ENCODE data around the gene MFN2.

MFN2 gene

GRCh38 chr1:11960276-11960675 lies 20.0 kb upstream of the MFN2 start:
- DNase-seq (ENCODE audit: low spot score), result no peak

GRCh38 chr1:11960715-11961114 lies 19.5 kb upstream of the MFN2 start:
- DNase-seq (ENCODE audit: low spot score), result peak; percentile 32

GRCh38 chr1:11961230-11961629 lies 19.0 kb upstream of the MFN2 start:
- DNase-seq (ENCODE audit: low spot score), result no peak

DNA sequence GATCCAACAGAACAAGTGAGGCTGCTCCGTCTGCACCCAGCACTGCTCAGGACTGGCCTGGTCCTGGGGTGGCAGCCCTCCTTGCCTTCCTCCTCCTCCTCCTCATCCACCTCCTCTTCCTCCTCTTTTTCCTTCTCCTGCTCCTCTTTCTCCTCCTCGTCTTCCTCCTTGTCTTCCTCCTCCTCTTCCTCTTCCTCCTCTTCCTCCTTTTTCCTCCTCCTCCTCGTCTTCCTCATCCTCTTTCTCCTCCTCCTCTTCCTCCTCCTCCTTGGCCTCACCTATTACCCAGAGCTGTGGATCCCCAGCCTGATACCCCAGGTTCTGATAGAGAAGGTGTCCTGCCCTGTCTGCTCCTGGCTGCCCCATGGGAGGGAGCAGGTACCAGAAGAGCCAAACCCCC lies 16.6 kb upstream of the MFN2 start:
- no peak for DNase-seq (ENCODE audit: low spot score)

DNA sequence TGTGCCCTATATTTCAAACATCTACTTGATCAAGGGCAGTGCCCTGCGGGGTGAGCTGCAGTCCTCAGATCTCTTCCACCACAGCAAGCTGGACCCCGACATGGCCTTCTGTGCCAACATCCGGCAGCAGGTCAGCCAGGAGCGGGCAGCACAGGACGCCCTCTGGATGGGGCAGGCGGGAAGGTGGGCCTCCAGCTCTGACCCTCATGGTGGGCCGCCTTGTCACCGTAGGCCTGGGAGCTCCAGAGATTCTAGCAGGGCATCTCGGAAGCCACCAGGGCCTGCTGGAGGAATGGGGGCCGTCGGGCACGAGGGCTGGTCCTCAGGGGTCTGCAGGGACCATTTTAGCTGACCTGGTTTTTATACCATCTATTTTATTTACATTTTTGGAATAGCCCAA lies 15.6 kb upstream of the MFN2 start:
- DNase-seq (ENCODE audit: low spot score), result no peak

GRCh38 chr1:11967028-11967547 lies 13.2 kb upstream of the MFN2 start:
- DNase-seq (ENCODE audit: low spot score), result peak; percentile 69

- no peak for DNase-seq (ENCODE audit: low spot score)
Measured at GRCh38 chr1:11970441-11971185, 9.6 kb upstream of the MFN2 start.

GRCh38 chr1:11977625-11978024 lies 2.6 kb upstream of the MFN2 start:
- DNase-seq (ENCODE audit: low spot score), result no peak

- DNase-seq (ENCODE audit: low spot score), result no peak
Measured at GRCh38 chr1:11978301-11978700, 1.9 kb upstream of the MFN2 start.

- no peak for DNase-seq (ENCODE audit: low spot score)
Measured at GRCh38 chr1:11979028-11979850, 1.0 kb upstream of the MFN2 start.

GRCh38 chr1:11980676-11980972 lies 380 bp downstream of the MFN2 start:
- no peak for DNase-seq (ENCODE audit: low spot score)

DNA sequence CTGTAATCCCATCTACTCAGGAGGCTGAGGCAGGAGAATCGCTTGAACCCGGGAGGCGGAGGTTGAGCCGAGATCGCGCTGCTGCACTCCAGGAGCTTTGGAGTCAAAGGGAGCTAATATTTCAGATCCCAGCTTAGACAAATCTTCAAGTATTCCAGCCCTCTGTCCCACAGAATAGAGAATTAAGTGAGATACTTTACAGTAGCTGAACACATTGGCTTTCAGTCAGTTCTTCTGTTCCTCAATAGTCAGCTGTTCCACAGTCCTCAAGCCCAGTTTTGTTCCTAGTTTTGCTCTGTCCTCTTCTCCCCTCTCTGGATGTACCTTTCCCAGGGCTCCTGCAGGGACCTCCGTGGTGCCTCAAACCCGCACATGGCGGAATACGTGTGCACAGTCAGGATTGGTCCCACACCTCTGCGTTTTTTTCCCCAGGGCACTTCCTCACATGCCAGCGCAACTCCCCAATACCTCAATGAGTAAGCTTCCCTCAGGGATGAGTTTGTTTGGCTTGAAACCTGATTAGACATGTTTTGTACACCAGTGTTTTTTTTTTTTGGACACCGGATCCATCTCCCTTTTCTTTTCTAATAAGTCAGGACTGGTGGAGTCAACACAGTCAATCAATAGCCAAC lies 1.2 kb downstream of the MFN2 start:
- DNase-seq (ENCODE audit: low spot score), result no peak

GRCh38 chr1:11982010-11982392 lies 1.8 kb downstream of the MFN2 start:
- peak; percentile 78 for DNase-seq (ENCODE audit: low spot score)

DNA sequence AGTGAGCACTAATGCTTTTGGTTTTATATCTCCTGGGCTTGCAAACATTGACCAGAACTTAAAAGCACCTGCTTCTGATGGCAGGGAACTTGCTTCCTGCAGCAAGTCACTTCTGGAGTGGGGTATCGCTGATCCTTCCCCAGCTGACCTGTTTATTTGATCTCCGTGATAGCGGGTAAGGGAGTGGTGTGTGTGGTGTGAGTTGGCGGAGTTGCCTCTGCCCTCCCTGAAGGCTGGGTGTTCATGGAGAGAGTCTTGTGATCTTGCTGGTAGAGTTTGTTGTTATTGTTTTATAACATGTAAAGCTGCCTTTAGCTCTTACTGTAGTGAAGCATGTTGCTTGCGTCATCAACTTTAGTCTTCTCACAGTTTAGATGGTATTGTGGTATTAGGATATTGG lies 3.9 kb downstream of the MFN2 start:
- DNase-seq (ENCODE audit: low spot score), result no peak

DNA sequence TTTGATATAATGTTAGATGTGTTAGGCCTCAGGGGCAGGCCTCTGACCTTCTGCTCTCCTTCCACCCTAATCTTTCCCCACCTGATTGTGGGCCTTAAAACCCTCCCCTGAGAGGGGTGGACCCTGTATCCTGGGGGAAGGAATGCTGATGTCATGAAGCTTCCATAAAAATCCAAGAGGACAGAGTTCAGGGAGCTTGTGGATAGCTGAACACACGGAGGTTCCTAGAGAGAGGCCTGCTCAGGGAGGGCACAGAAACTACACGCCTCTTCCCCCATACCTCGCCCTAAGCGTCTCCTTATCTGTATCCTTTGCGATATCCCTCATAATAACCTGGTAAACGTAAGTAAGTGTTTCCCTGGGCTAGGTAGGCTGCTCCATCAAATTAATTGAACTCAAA lies 4.3 kb downstream of the MFN2 start:
- no peak for DNase-seq (ENCODE audit: low spot score)

GRCh38 chr1:11985171-11985570 lies 4.9 kb downstream of the MFN2 start:
- no peak for DNase-seq (ENCODE audit: low spot score)

DNA sequence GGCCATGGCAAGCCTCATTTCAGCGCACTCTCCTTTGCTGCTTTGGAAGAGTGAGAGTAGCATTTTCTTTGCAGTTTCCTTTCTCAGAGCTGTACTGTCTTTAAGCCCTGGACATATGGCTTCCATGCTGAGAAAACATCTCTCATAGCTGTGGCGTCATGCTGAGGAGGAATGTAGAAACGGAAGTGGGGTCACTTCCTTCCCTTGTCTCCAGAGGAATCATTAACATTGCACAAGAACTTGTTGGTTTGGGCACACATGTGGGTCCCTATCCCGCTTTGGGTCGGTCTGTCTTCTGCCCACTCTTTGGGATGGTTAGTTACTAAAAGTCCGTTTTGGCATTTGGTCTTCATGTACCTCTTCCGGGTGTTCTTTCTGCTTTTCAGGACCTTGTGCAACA lies 5.6 kb downstream of the MFN2 start:
- no peak for DNase-seq (ENCODE audit: low spot score)

- DNase-seq (ENCODE audit: low spot score), result no peak
Measured at GRCh38 chr1:11989669-11990068, 9.4 kb downstream of the MFN2 start.

- DNase-seq (ENCODE audit: low spot score), result no peak
Measured at GRCh38 chr1:11990303-11991032, 10.2 kb downstream of the MFN2 start.

DNA sequence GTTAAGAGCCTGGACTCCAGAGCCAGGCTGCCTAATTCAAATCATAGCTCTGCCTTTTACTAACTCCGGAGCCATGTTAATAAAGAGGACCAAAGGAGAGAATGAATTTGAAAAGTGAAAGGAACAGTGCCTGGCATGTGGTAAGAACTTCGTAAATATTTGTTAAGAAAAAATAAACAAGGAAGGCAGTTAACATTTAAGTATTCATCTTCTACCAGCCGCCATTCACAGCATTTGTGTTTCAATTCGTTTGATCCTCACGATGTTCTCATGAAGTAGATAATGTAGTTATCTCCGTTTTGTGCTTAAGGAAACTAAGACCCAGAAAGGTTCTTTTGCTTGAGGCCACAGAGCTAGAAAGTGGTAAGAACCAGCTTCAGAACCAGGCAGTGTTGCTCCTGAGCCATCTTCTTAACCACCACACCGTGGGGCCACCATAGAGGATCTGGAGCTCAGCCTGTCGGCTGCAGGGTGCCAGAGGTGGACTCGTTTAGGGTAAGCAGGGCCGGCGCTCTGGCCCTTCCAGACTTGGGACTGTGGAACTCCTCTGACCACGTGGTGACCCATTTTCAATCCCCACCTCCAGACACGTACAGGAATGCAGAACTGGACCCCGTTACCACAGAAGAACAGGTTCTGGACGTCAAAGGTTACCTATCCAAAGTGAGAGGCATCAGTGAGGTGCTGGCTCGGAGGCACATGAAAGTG lies 11.9 kb downstream of the MFN2 start:
- no peak for DNase-seq (ENCODE audit: low spot score)

DNA sequence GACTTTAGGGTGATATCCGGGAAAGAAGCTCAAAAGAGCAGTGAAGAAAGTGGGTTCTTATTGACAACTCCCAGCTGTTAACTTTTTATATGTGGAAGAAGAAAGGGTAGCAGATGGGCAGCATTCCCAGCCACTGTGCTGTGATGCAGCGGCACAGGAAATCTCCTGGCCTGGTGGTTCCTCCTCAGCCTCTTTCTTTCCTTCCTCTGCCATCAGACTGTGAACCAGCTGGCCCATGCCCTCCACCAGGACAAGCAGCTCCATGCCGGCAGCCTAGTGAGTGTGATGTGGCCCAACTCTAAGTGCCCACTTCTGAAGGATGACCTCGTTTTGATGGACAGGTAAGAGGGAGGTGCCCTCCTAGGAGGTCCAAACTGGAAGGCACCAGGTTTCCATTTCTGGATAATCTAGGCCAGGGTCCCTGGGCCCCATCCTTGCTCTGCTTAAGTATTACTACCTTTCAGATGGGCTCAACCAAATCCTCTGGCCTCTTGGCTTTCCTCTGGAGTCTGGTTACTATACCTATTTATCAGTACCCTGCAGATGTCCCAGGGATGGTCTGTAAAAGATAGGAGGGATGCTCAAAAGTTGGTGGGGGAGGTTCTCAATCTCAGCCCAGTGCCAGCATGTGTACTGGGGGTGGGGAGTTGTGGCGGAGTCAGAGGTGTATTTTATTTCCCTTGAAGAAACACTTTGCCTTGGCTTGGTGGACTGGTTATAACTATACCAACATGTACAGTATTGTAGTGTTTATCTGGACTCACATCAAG lies 17.0 kb downstream of the MFN2 start:
- DNase-seq (ENCODE audit: low spot score), result no peak
